T-helper 1 cell treated with Interleukin-12 subunit alpha and Interleukin-12 subunit beta and Interleukin-4 antibody, amounts not matched to agents 30 μg/mL and 1 μg/mL, for 36 hours (primary cell): ENCODE measurements around the gene CD9.

Experiments
- H3K27ac Mint-ChIP-seq: one replicate; pipeline ENCODE4 v1.8.0; 2021; ENCODE audit warnings: mild to moderate bottlenecking, mixed read lengths
- H3K27me3 Mint-ChIP-seq: one replicate; pipeline ENCODE4 v1.8.0; 2021; ENCODE audit warnings: low read depth, mixed read lengths
- H3K36me3 Mint-ChIP-seq: one replicate; pipeline ENCODE4 v1.8.0; 2021; ENCODE audit warnings: low read depth, mixed read lengths
- H3K4me1 Mint-ChIP-seq: one replicate; pipeline ENCODE4 v1.8.0; 2021; ENCODE audit warnings: low read depth, mixed read lengths
- H3K4me3 Mint-ChIP-seq: one replicate; pipeline ENCODE4 v1.8.0; 2021; ENCODE audit warnings: mild to moderate bottlenecking, moderate library complexity, mixed read lengths
- H3K9me3 Mint-ChIP-seq: one replicate; pipeline ENCODE4 v1.8.0; 2021; ENCODE audit warnings: mixed read lengths

The CD9 gene

GRCh38 chr12:6274231-6275221 is 74.3 kb downstream of the CD9 start:
- Mint-ChIP-seq H3K27me3 (peaks cover 28% of the 10 kb centered on the region), H3K27ac (peak overlapping the region; percentile 34)

GRCh38 chr12:6275928-6276887 is 76.0 kb downstream of the CD9 start:
- Mint-ChIP-seq H3K4me1 (peaks cover 9% of the 10 kb centered on the region), H3K36me3 (no peaks in the 10 kb centered on the region), H3K27ac (no peak overlapping the region), H3K27me3 (peaks cover 38% of the 10 kb centered on the region), H3K9me3 (no peaks in the 10 kb centered on the region), H3K4me3 (no peak overlapping the region)

More at GRCh38 chr12:6274231-6275221, 74.3 kb downstream of the CD9 start:
- peaks cover 9% of the 10 kb centered on the region for H3K4me1 Mint-ChIP-seq
- no peak overlapping the region for H3K4me3 Mint-ChIP-seq
- no peaks in the 10 kb centered on the region for H3K9me3 Mint-ChIP-seq
- H3K36me3 Mint-ChIP-seq, result no peaks in the 10 kb centered on the region

- H3K4me1 Mint-ChIP-seq, result peaks cover 9% of the 10 kb centered on the region
- H3K27ac Mint-ChIP-seq, result no peak overlapping the region
- H3K4me3 Mint-ChIP-seq, result no peak overlapping the region
- H3K27me3 Mint-ChIP-seq, result peaks cover 44% of the 10 kb centered on the region
- H3K36me3 Mint-ChIP-seq, result no peaks in the 10 kb centered on the region
- H3K9me3 Mint-ChIP-seq, result no peaks in the 10 kb centered on the region
Observed at GRCh38 chr12:6276956-6277620, 76.9 kb downstream of the CD9 start.

- H3K36me3 Mint-ChIP-seq, result no peaks in the 10 kb centered on the region
- peaks cover 7% of the 10 kb centered on the region for H3K4me1 Mint-ChIP-seq
- peak overlapping the region; percentile 82 for H3K4me3 Mint-ChIP-seq
- no peaks in the 10 kb centered on the region for H3K9me3 Mint-ChIP-seq
- H3K27ac Mint-ChIP-seq, result peak overlapping the region; percentile 80
- peaks cover 49% of the 10 kb centered on the region for H3K27me3 Mint-ChIP-seq
Observed at GRCh38 chr12:6277982-6278438, 77.8 kb downstream of the CD9 start.

GRCh38 chr12:6278439-6279255 is 78.4 kb downstream of the CD9 start:
- H3K4me3 Mint-ChIP-seq, result peak overlapping the region; percentile 82
- peaks cover 52% of the 10 kb centered on the region for H3K27me3 Mint-ChIP-seq
- no peaks in the 10 kb centered on the region for H3K9me3 Mint-ChIP-seq
- H3K36me3 Mint-ChIP-seq, result no peaks in the 10 kb centered on the region
- H3K27ac Mint-ChIP-seq, result peak overlapping the region; percentile 80
- peaks cover 7% of the 10 kb centered on the region for H3K4me1 Mint-ChIP-seq

- Mint-ChIP-seq H3K4me1 (peaks cover 7% of the 10 kb centered on the region), H3K36me3 (no peaks in the 10 kb centered on the region), H3K4me3 (peak overlapping the region; percentile 58), H3K9me3 (no peaks in the 10 kb centered on the region), H3K27ac (no peak overlapping the region), H3K27me3 (peaks cover 48% of the 10 kb centered on the region)
Observed at GRCh38 chr12:6279256-6279628, 79.0 kb downstream of the CD9 start.

- H3K27me3 Mint-ChIP-seq, result peaks cover 48% of the 10 kb centered on the region
- H3K36me3 Mint-ChIP-seq, result no peaks in the 10 kb centered on the region
- peaks cover 8% of the 10 kb centered on the region for H3K4me1 Mint-ChIP-seq
- no peak overlapping the region for H3K27ac Mint-ChIP-seq
- H3K4me3 Mint-ChIP-seq, result peak overlapping the region; percentile 58
- H3K9me3 Mint-ChIP-seq, result no peaks in the 10 kb centered on the region
Observed at GRCh38 chr12:6279631-6280030, 79.4 kb downstream of the CD9 start.

- Mint-ChIP-seq H3K36me3 (no peaks in the 10 kb centered on the region), H3K4me1 (peaks cover 11% of the 10 kb centered on the region), H3K4me3 (no peak overlapping the region), H3K9me3 (no peaks in the 10 kb centered on the region), H3K27me3 (peaks cover 47% of the 10 kb centered on the region), H3K27ac (no peak overlapping the region)
Observed at GRCh38 chr12:6280053-6280469, 79.9 kb downstream of the CD9 start.

GRCh38 chr12:6280672-6281071 is 80.5 kb downstream of the CD9 start:
- peaks cover 45% of the 10 kb centered on the region for H3K27me3 Mint-ChIP-seq
- no peaks in the 10 kb centered on the region for H3K36me3 Mint-ChIP-seq
- H3K4me1 Mint-ChIP-seq, result peaks cover 11% of the 10 kb centered on the region
- H3K27ac Mint-ChIP-seq, result no peak overlapping the region
- no peaks in the 10 kb centered on the region for H3K9me3 Mint-ChIP-seq
- H3K4me3 Mint-ChIP-seq, result no peak overlapping the region

GRCh38 chr12:6281081-6281809 is 81.0 kb downstream of the CD9 start:
- Mint-ChIP-seq H3K27ac (no peak overlapping the region), H3K9me3 (no peaks in the 10 kb centered on the region), H3K36me3 (no peaks in the 10 kb centered on the region), H3K27me3 (peaks cover 39% of the 10 kb centered on the region), H3K4me1 (peaks cover 11% of the 10 kb centered on the region), H3K4me3 (no peak overlapping the region)

- Mint-ChIP-seq H3K4me1 (peaks cover 11% of the 10 kb centered on the region), H3K27ac (no peak overlapping the region), H3K36me3 (no peaks in the 10 kb centered on the region), H3K27me3 (peaks cover 29% of the 10 kb centered on the region), H3K9me3 (no peaks in the 10 kb centered on the region), H3K4me3 (no peak overlapping the region)
Observed at GRCh38 chr12:6282453-6282840, 82.2 kb downstream of the CD9 start.

- H3K4me3 Mint-ChIP-seq, result no peak overlapping the region
- H3K9me3 Mint-ChIP-seq, result no peaks in the 10 kb centered on the region
- peaks cover 3% of the 10 kb centered on the region for H3K4me1 Mint-ChIP-seq
- peaks cover 29% of the 10 kb centered on the region for H3K27me3 Mint-ChIP-seq
- H3K36me3 Mint-ChIP-seq, result no peaks in the 10 kb centered on the region
- no peak overlapping the region for H3K27ac Mint-ChIP-seq
Observed at GRCh38 chr12:6284273-6284672, 84.1 kb downstream of the CD9 start.

- Mint-ChIP-seq H3K27me3 (peaks cover 22% of the 10 kb centered on the region), H3K27ac (no peak overlapping the region)
Observed at GRCh38 chr12:6285063-6285477, 84.9 kb downstream of the CD9 start.

More at GRCh38 chr12:6285063-6285477, 84.9 kb downstream of the CD9 start:
- H3K36me3 Mint-ChIP-seq, result no peaks in the 10 kb centered on the region
- peaks cover 3% of the 10 kb centered on the region for H3K4me1 Mint-ChIP-seq
- no peak overlapping the region for H3K4me3 Mint-ChIP-seq
- H3K9me3 Mint-ChIP-seq, result no peaks in the 10 kb centered on the region
